Measurements from ENCODE around the gene DNMT1. TPM values are rescaled to one million over a fixed set of nuclear protein-coding genes. Genes with fewer than 3 reads are reported as not detected.
A peak's percentile ranks its signal among the peaks of the same experiment; 100 is the strongest.

The DNMT1 gene
- total RNA-seq, 4 donors from 2014 or later, result 23.3 to 122 (median 42.0) TPM

DNA sequence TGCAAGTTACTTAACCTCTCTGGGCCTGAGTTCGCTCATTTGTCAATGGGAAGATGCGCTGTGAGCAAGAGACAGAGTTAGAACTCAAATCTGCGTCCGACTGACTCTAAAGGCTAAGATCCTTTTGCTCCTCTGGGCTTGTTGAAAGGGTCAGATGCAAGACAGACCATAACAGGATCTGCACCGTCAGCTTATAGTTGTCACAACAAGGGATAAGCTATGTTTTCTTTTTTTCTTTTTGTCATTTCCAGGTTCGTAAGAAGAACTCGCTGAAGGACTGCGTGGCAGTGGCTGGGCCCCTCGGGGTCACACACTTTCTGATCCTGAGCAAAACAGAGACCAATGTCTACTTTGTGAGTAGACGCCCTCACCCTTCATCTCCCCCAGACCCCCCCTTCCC, 87.5 kb downstream of the DNMT1 start:
- no peaks in the 10 kb centered on the region for H3K9me3 ChIP-seq
- H3K27ac ChIP-seq, result peak overlapping the region; percentile 67 to 88 (median 80)
- no peak for DNase-seq
- H3K27me3 ChIP-seq, result no peaks in the 10 kb centered on the region
- peaks cover 0 to 32% (median 18%) of the 10 kb centered on the region in 4 donors for H3K36me3 ChIP-seq
- in situ Hi-C loops (cut with MboI; ENCODE audit: low pct_ligation_motif_present in 1 of 4, low pct_unique_long_range_greater_than_20kb in 1 of 4, low sequenced_read_pairs in 3 of 4), result loop anchor here in 2 of 4 donors (10.0 to 25.0 kb wide), 2 partner anchors 128 to 130 kb away; partner anchors contain the start of gene S1PR2 (in 2 of the 2)
- intact Hi-C loops (cut with DNase I; ENCODE audit: low total_unique reads), result no loop called here
- peaks cover 11 to 20% (median 17%) of the 10 kb centered on the region in 4 donors for H3K4me1 ChIP-seq
- TF ChIP-seq POLR2AphosphoS5 (IDR thresholded peaks at IDR 0.05), result no peak
- no peak for TF ChIP-seq POLR2A (IDR thresholded peaks at IDR 0.05)
- TF ChIP-seq EP300 (IDR thresholded peaks at IDR 0.05; ENCODE audit: low read depth), result no peak
- TF ChIP-seq, protein P1, sequence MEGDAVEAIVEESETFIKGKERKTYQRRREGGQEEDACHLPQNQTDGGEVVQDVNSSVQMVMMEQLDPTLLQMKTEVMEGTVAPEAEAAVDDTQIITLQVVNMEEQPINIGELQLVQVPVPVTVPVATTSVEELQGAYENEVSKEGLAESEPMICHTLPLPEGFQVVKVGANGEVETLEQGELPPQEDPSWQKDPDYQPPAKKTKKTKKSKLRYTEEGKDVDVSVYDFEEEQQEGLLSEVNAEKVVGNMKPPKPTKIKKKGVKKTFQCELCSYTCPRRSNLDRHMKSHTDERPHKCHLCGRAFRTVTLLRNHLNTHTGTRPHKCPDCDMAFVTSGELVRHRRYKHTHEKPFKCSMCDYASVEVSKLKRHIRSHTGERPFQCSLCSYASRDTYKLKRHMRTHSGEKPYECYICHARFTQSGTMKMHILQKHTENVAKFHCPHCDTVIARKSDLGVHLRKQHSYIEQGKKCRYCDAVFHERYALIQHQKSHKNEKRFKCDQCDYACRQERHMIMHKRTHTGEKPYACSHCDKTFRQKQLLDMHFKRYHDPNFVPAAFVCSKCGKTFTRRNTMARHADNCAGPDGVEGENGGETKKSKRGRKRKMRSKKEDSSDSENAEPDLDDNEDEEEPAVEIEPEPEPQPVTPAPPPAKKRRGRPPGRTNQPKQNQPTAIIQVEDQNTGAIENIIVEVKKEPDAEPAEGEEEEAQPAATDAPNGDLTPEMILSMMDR (IDR thresholded peaks at IDR 0.05), result no peak
- WGBS, 2 donors (ENCODE audit: low coverage in 1 of 2), result 62 to 74% methylated on average over 6 to 10 of the region's 10 CpGs
- H3K4me3 ChIP-seq, result peak overlapping the region in 3 of 4 donors; percentile 51 to 70 (median 67)

DNA sequence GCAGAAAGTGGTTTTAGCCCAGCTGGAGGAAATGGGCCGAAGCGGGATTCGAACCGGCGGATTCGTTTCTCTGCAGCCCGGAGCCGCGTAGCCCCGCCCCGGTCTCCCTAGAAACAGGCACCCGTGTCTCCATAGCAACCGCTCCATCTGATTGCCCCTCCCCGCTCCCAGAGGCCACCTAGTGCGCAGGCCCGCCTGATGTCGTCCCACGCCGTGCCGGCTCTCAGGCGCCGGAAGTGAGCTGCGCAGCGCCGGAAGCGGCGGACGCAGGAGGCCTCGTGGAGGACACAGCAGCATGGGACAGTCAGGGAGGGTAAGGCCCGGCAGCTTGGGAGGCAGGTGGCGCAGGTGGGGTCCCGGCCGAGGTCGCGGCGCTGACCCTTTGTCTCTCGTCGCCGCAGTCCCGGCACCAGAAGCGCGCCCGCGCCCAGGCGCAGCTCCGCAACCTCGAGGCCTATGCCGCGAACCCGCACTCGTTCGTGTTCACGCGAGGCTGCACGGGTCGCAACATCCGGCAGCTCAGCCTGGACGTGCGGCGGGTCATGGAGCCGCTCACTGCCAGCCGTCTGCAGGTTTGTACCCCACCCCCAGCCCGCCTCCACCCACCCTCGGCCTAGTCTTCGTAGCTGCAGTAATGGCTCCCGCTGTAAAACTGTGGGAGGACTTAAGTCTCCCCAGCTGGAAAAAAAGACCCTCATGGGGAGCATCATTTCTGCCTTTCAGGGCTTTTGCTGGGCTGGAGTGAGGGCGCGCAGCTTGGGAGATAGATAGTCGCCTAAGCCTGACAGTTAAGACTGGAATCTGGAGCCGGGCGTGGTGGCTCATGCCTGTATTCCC, 88.4 kb downstream of the DNMT1 start, which contains the start of gene PPAN:
PPAN (plus strand) TSS at position 263 of the 837 bp plus-strand sequence; CDS start at position 296, 33 bp downstream.
- Histone ChIP-seq H3K4me3 (peak within 1 kb of the TSS; percentile 51 to 74 (median 68)), H3K27ac (peak within 1 kb of the TSS; percentile 67 to 88 (median 80)), H3K9me3 (no peaks in the 10 kb centered on the region), H3K27me3 (no peaks in the 10 kb centered on the region), H3K4me1 (peaks cover 11 to 20% (median 17%) of the 10 kb centered on the region in 4 donors), H3K36me3 (peaks cover 0 to 32% (median 18%) of the 10 kb centered on the region in 4 donors)
- 1% methylated on average over 59 of the region's 71 CpGs; no CpG with 5 or more reads in 1 of the 2 donors for WGBS, 2 donors (ENCODE audit: low coverage in 1 of 2)
- TF ChIP-seq, protein P1 (IDR thresholded peaks at IDR 0.05), result no peak
- peak; percentile 66 for TF ChIP-seq POLR2A (IDR thresholded peaks at IDR 0.05)
- no peak for TF ChIP-seq EP300 (IDR thresholded peaks at IDR 0.05; ENCODE audit: low read depth)
- peak; percentile 76 to 91 (median 90) for TF ChIP-seq POLR2AphosphoS5 (IDR thresholded peaks at IDR 0.05)
- peak; percentile 99 for DNase-seq
- in situ Hi-C loops (cut with MboI; ENCODE audit: low pct_ligation_motif_present in 1 of 4, low pct_unique_long_range_greater_than_20kb in 1 of 4, low sequenced_read_pairs in 3 of 4) (loop anchor here in 2 of 4 donors (10.0 to 25.0 kb wide), 2 partner anchors 128 to 131 kb away; partner anchors contain the start of gene S1PR2 (in 2 of the 2)), intact Hi-C loops (cut with DNase I; ENCODE audit: low total_unique reads) (no loop called here)

DNA sequence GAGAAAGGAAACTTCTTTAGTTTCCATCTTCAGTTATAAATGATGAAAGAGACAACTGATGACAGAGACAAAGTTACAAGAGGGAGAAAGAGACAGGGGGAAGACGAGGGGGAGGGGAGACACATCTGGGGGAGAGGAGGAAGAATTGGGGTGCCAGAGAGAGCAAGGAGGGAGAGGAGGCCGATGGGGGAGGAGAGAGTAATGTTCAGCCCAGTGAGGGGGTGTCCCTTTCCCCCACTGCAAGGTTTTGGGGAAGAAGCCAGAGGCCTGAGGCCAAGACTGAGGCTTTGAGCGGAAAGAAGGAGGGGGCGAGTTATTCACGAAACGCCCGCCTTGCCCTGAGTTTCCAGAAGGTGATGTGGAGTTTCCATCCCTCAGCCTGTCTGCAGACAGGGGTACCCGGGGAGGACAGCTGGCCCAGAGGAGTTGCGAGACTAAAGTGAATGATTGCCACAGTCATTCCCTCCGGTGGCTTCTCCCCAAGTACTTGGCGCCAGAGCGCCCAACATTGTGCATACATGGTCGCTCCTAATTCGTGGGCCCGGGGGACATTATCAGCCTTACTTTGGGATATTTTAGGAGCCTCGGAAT, 89.1 kb downstream of the DNMT1 start:
- DNase-seq, result peak; percentile 22
- no peak for TF ChIP-seq EP300 (IDR thresholded peaks at IDR 0.05; ENCODE audit: low read depth)
- no peak for TF ChIP-seq POLR2A (IDR thresholded peaks at IDR 0.05)
- TF ChIP-seq POLR2AphosphoS5 (IDR thresholded peaks at IDR 0.05), result no peak
- TF ChIP-seq, protein P1 (IDR thresholded peaks at IDR 0.05), result no peak
- Histone ChIP-seq H3K27me3 (no peaks in the 10 kb centered on the region), H3K4me3 (peak overlapping the region in 1 of 4 donors; percentile 67), H3K27ac (peak overlapping the region; percentile 67 to 88 (median 80)), H3K4me1 (peaks cover 11 to 20% (median 17%) of the 10 kb centered on the region in 4 donors), H3K9me3 (no peaks in the 10 kb centered on the region), H3K36me3 (peaks cover 0 to 27% (median 15%) of the 10 kb centered on the region in 4 donors)
- intact Hi-C loops (cut with DNase I; ENCODE audit: low total_unique reads), result no loop called here
- in situ Hi-C loops (cut with MboI; ENCODE audit: low pct_ligation_motif_present in 1 of 4, low pct_unique_long_range_greater_than_20kb in 1 of 4, low sequenced_read_pairs in 3 of 4), result loop anchor here in 2 of 4 donors (10.0 to 25.0 kb wide), 2 partner anchors 129 to 132 kb away; partner anchors contain the start of gene S1PR2 (in 2 of the 2)
- 39 to 58% methylated on average over 11 to 14 of the region's 16 CpGs for WGBS, 2 donors (ENCODE audit: low coverage in 1 of 2)

Measured in transverse colon (tissue), 4 donors.